CD4-positive, alpha-beta T cell treated with Interleukin-15 for 4 hours (primary cell): ENCODE data around the gene RYR1.
A peak's percentile ranks its signal among the peaks of the same experiment; 100 is the strongest.

Experiments
- DNase-seq: peaks from one replicate; pipeline ENCODE4 v3.0.0-alpha.2; 2020; ENCODE audit warnings: low spot score

RYR1 gene

GRCh38 chr19:38433268-38433733, at the start of gene RYR1:
Gene RYR1, plus strand, starts transcription at chr19:38433691. Its CDS starts 139 bp downstream, at chr19:38433830.
- DNase-seq, result peak; percentile 24

GRCh38 chr19:38383743-38384142, 49.7 kb upstream of the RYR1 start:
- no peak for DNase-seq

GRCh38 chr19:38384209-38385027, 49.1 kb upstream of the RYR1 start:
- DNase-seq, result no peak

GRCh38 chr19:38385057-38385803, 48.3 kb upstream of the RYR1 start:
- DNase-seq, result no peak

- DNase-seq, result no peak
These were observed 47.7 kb upstream of the RYR1 start for GRCh38 chr19:38385804-38386257.

GRCh38 chr19:38386300-38386970, 47.1 kb upstream of the RYR1 start:
- DNase-seq, result no peak

- DNase-seq, result no peak
These were observed 46.4 kb upstream of the RYR1 start for GRCh38 chr19:38386971-38387549.

GRCh38 chr19:38387550-38388348, 45.7 kb upstream of the RYR1 start, which contains the start of gene GGN:
Gene GGN, minus strand, starts transcription at chr19:38388034. Its CDS starts 773 bp downstream, at chr19:38387261.
- DNase-seq, result peak; percentile 80

- no peak for DNase-seq
These were observed 45.0 kb upstream of the RYR1 start, which contains the start of gene SPRED3 for GRCh38 chr19:38388349-38389100. Gene SPRED3, plus strand, starts transcription at chr19:38388697. Its CDS starts 1,606 bp downstream, at chr19:38390303.

- DNase-seq, result no peak
These were observed 44.2 kb upstream of the RYR1 start for GRCh38 chr19:38389101-38389925.

GRCh38 chr19:38389957-38390924, 43.2 kb upstream of the RYR1 start:
- DNase-seq, result no peak

- no peak for DNase-seq
These were observed 41.5 kb upstream of the RYR1 start for GRCh38 chr19:38391911-38392464.

GRCh38 chr19:38392707-38393308, 40.7 kb upstream of the RYR1 start:
- no peak for DNase-seq

- peak; percentile 66 for DNase-seq
These were observed 39.0 kb upstream of the RYR1 start for GRCh38 chr19:38394488-38394887.

- DNase-seq, result peak; percentile 35
These were observed 37.9 kb upstream of the RYR1 start for GRCh38 chr19:38395381-38396114.

- no peak for DNase-seq
These were observed 34.4 kb upstream of the RYR1 start for GRCh38 chr19:38399081-38399480.

GRCh38 chr19:38399537-38399936, 34.0 kb upstream of the RYR1 start:
- DNase-seq, result no peak
